WTC11 (cell line): ENCODE results near the gene RBFOX1.

Experiments used
- ATF1 ChIP-seq: sonication (generic); formaldehyde crosslinking; IDR thresholded peaks from 2 replicates; pipeline ENCODE4 v1.8.1; 2023; ENCODE audit warnings: mild to moderate bottlenecking, moderate library complexity, missing genetic modification reagents
- CREB1 ChIP-seq: sonication (generic); formaldehyde crosslinking; IDR thresholded peaks from 2 replicates; pipeline ENCODE4 v1.8.0; 2023; ENCODE audit warnings: mild to moderate bottlenecking, missing genetic modification reagents
- CTCF ChIP-seq: fragments of 200-600 bp; IDR thresholded peaks from 2 replicates; pipeline ENCODE4 v1.8.0; 2022; ENCODE audit warnings: antibody characterized with exemption
- ELF4 ChIP-seq: sonication (generic); formaldehyde crosslinking; IDR thresholded peaks from 2 replicates; pipeline ENCODE4 v1.8.1; 2022; ENCODE audit warnings: low read depth, mild to moderate bottlenecking, moderate library complexity, missing genetic modification reagents
- ESRRA ChIP-seq: sonication (generic); formaldehyde crosslinking; IDR thresholded peaks from 2 replicates; pipeline ENCODE4 v1.8.1; 2022; ENCODE audit warnings: mild to moderate bottlenecking, missing genetic modification reagents, borderline replicate concordance
- ETV6 ChIP-seq: sonication (generic); formaldehyde crosslinking; IDR thresholded peaks from 2 replicates; pipeline ENCODE4 v1.8.1; 2022; ENCODE audit warnings: mild to moderate bottlenecking, missing genetic modification reagents
- MYBL2 ChIP-seq: sonication (generic); formaldehyde crosslinking; IDR thresholded peaks from 2 replicates; pipeline ENCODE4 v1.8.1; 2023; ENCODE audit warnings: mild to moderate bottlenecking, moderate library complexity, missing genetic modification reagents
- NR2C2 ChIP-seq: sonication (generic); formaldehyde crosslinking; IDR thresholded peaks from 2 replicates; pipeline ENCODE4 v1.8.0; 2022; ENCODE audit warnings: mild to moderate bottlenecking, missing genetic modification reagents
- PREB ChIP-seq: sonication (generic); formaldehyde crosslinking; IDR thresholded peaks from 2 replicates; pipeline ENCODE4 v1.8.1; 2022; ENCODE audit warnings: mild to moderate bottlenecking, missing genetic modification reagents, moderate library complexity, borderline replicate concordance
- TCF7 ChIP-seq: sonication (generic); formaldehyde crosslinking; IDR thresholded peaks from 2 replicates; pipeline ENCODE4 v1.8.0; 2022; ENCODE audit warnings: mild to moderate bottlenecking, low read depth, missing genetic modification reagents, moderate library complexity
- USF2 ChIP-seq: sonication (generic); formaldehyde crosslinking; IDR thresholded peaks from 2 replicates; pipeline ENCODE4 v1.8.1; 2023; ENCODE audit warnings: mild to moderate bottlenecking, missing genetic modification reagents, moderate library complexity
- TF ChIP-seq, protein P1 (sequence below): sonication (generic); formaldehyde crosslinking; IDR thresholded peaks from 2 replicates; pipeline ENCODE4 v1.8.0; 2022; ENCODE audit warnings: mild to moderate bottlenecking, missing genetic modification reagents
- TF ChIP-seq, protein P2 (sequence below): sonication (generic); formaldehyde crosslinking; IDR thresholded peaks from 2 replicates; pipeline ENCODE4 v1.8.0; 2022; ENCODE audit warnings: mild to moderate bottlenecking, missing genetic modification reagents

GRCh38 chr16:7746941-7747340, 414.3 kb downstream of the RBFOX1 start:
- TF ChIP-seq CTCF (no peak), PREB (CRISPR knock-in tag) (no peak), NR2C2 (no peak), TCF7 (CRISPR knock-in tag) (no peak), ESRRA (no peak), USF2 (CRISPR knock-in tag) (no peak), ELF4 (CRISPR knock-in tag) (no peak), ATF1 (no peak), MYBL2 (CRISPR knock-in tag) (no peak), CREB1 (CRISPR knock-in tag) (no peak), ETV6 (CRISPR knock-in tag) (no peak)
- TF ChIP-seq, protein P1, sequence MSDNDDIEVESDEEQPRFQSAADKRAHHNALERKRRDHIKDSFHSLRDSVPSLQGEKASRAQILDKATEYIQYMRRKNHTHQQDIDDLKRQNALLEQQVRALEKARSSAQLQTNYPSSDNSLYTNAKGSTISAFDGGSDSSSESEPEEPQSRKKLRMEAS (CRISPR knock-in tag) = no peak
- TF ChIP-seq, protein P2, sequence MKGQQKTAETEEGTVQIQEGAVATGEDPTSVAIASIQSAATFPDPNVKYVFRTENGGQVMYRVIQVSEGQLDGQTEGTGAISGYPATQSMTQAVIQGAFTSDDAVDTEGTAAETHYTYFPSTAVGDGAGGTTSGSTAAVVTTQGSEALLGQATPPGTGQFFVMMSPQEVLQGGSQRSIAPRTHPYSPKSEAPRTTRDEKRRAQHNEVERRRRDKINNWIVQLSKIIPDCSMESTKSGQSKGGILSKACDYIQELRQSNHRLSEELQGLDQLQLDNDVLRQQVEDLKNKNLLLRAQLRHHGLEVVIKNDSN (CRISPR knock-in tag) = no peak
